NB4 (cell line): Measurements from ENCODE around the gene PFN1.

Experiments used
- DNase-seq: peaks from one replicate; pipeline ENCODE4 v3.0.0; 2010; ENCODE audit warnings: low read depth
- H3K4me3 ChIP-seq: one replicate; pipeline ENCODE4 v1.5.1; 2011; ENCODE audit warnings: mild to moderate bottlenecking, low read depth, low read length, moderate library complexity
- MYC ChIP-seq: IDR thresholded peaks from 2 replicates; pipeline ENCODE4 v1.6.1; 2011; ENCODE audit warnings: low read depth, low read length
- POLR2A ChIP-seq: IDR thresholded peaks from 2 replicates; pipeline ENCODE4 v1.6.1; 2011; ENCODE audit warnings: mild to moderate bottlenecking; ENCODE audit not compliant: insufficient read length; ENCODE audit errors: extremely low read depth
- TF ChIP-seq, protein P1 (sequence below): IDR thresholded peaks from 2 replicates; pipeline ENCODE4 v1.6.1; 2011; ENCODE audit warnings: low read depth, low read length
- TF ChIP-seq, protein P2 (sequence below): IDR thresholded peaks from one replicate; pipeline ENCODE4 v1.5.1; 2012; ENCODE audit warnings: low read depth, low read length

The PFN1 gene

DNA sequence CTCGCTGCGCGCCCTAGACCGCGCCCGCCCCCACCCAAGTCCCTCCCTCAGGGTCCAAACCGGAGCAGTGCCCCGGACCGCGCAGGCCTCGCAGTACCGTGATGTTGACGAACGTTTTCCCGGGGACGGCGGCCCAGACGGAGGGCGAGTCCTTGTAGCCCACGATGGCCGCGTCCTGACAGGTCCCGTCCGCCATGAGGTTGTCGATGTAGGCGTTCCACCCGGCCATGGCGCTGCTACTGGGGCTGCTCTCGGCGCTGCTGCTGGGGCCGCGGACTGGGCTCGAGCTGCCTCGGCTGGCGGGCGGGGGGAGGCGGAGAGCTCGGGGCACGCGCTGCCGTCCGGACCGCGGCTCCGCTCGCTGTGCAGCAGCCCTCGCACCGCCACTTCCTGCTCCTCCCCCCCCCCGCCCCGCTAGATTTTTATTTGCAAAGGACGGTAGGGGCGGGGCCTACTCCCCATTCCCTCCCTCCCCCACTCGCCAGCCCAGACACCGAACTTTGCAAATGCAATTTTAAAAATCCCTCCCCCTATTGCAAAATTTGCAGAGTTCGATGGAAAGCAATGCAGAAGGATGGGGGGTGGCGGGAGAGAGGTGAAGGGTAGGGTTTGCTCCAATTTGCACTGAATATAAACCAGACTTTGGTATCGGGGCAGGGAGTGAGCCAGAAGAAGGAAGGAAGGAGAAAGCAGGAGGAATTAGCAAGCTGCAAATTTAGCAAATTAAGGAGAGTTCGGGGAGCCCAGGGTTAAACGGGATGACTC is at the start of gene PFN1:
PFN1 (minus strand) TSS at position 365 of the 765 bp plus-strand sequence; CDS start at position 229, 136 bp downstream.
- peak; percentile 94 for DNase-seq
- H3K4me3 ChIP-seq: peak within 1 kb of the TSS; percentile 95
- TF ChIP-seq MYC (no peak; the same call in 1 of the 2 replicates), POLR2A (peak; percentile 54)
- TF ChIP-seq, protein P1, sequence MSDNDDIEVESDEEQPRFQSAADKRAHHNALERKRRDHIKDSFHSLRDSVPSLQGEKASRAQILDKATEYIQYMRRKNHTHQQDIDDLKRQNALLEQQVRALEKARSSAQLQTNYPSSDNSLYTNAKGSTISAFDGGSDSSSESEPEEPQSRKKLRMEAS: peak; percentile 26; the same call in 1 of the 2 replicates

DNA sequence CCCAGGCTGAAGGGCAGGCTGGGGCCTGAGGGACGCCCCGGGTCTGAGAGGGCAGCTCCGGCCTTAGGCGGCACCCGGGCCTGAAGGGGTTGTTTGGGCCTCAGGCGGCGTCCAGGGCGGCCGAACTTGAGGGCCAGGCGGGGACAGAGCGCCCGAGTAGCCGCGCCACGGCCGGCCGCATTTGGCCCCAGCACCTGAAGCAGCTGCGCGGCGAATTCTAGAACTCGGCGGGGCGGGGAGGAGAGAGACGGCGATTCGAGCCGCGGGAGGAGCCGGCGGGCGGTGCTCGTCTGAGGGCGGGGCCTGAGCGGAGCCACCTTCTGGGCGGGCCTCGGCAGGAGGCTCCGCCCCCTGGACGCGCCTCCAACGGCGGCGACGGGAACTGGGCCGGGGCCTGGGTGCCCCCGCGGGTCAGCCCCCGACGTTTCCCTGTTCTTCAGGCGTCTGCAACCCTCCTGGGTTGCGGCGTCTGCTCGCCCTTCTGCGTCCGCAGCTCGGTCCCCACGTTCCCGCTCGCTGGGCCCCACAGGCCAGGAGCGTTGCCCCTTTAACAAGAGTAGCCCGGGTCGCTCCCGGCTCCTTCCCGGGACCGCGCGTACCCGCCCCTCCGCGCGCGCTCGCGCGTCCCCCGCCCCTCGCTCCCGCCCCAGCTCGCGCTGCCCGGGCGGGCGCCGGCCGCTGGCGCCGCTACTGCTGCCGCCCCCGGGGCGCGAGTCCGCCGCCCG is 49.1 kb upstream of the PFN1 start, which contains the start of the genes INCA1 and KIF1C:
INCA1 (minus strand) TSS at position 221 of the 725 bp plus-strand sequence. CDS start 3,085 bp downstream, outside the sequence.
KIF1C (plus strand) TSS at position 649 of the 725 bp plus-strand sequence. CDS start 2,297 bp downstream, outside the sequence.
- peak; percentile 86 for DNase-seq
- H3K4me3 ChIP-seq: peak within 1 kb of the TSS; percentile 58
- peak; percentile 16 for TF ChIP-seq POLR2A
- TF ChIP-seq, protein P2, sequence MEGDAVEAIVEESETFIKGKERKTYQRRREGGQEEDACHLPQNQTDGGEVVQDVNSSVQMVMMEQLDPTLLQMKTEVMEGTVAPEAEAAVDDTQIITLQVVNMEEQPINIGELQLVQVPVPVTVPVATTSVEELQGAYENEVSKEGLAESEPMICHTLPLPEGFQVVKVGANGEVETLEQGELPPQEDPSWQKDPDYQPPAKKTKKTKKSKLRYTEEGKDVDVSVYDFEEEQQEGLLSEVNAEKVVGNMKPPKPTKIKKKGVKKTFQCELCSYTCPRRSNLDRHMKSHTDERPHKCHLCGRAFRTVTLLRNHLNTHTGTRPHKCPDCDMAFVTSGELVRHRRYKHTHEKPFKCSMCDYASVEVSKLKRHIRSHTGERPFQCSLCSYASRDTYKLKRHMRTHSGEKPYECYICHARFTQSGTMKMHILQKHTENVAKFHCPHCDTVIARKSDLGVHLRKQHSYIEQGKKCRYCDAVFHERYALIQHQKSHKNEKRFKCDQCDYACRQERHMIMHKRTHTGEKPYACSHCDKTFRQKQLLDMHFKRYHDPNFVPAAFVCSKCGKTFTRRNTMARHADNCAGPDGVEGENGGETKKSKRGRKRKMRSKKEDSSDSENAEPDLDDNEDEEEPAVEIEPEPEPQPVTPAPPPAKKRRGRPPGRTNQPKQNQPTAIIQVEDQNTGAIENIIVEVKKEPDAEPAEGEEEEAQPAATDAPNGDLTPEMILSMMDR: no peak

DNA sequence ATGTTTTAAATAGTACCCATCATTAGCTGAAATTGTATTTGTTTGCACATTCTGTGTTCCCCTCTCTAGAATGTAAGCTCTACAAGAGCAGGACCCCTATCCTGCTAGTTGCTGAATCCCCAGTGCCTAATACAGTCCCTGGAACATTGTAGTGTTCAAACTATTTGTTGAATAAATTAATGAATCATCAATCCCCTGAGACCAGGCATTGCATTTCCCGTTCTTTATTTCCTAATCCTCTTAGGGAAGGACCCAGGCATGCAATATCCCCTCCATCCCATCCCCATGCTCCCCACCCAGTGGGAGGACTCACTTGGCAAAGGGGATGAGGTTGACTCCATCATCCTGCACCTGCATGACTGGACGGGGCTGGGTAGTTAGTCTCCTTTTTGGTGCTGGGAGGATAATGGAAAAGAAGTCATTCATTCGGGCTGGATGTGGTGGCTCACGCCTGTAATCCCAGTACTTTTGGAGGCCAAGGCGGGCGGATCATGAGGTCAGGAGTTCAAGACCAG is 45.8 kb upstream of the PFN1 start:
- no peak for DNase-seq
- TF ChIP-seq POLR2A (no peak), MYC (no peak)
- TF ChIP-seq, protein P1: no peak
- TF ChIP-seq, protein P2: no peak
- no peak overlapping the region for H3K4me3 ChIP-seq

DNA sequence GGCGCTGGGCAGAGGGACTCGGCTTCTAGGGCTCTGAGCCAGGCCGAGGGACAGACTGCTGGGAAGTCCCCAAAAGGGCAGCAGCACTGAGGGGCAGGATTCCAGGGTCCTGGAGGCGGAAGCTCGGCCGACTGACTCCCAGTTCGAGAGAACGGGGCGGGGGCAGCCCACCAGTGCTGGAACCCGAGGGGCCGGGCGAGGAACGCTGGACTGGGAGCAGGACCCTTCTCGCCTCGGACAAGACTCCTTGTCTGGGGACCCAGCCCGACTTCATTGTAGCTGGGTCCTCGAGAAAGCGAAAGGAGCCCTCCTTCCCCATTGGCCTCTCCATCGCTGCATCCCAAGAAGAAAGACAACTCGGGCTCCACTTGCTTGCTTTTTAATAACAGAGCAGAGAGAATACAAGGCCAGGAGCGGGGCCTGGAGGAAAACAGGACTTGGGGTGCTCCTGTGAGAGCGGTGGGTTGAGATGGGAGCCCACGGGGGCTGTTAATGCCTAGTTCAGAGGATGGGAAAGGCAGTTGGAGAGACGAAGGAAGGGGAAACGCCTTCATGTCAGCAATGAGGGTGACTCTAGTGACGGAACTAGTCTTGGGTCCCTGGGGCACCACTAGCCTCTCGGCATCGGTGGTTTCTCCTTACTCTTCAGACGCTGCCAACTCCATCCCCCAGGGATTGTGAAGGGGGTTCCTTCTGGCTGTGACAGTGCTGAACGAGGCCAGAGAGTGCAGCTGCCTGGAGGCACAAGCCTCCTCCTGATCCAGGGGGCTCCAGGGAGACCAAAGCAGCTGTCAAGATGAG is 39.6 kb upstream of the PFN1 start:
- DNase-seq: peak; percentile 75
- TF ChIP-seq, protein P2: no peak
- no peak for TF ChIP-seq MYC
- TF ChIP-seq, protein P1: no peak
- TF ChIP-seq POLR2A: no peak
- H3K4me3 ChIP-seq: peak overlapping the region; percentile 65

DNA sequence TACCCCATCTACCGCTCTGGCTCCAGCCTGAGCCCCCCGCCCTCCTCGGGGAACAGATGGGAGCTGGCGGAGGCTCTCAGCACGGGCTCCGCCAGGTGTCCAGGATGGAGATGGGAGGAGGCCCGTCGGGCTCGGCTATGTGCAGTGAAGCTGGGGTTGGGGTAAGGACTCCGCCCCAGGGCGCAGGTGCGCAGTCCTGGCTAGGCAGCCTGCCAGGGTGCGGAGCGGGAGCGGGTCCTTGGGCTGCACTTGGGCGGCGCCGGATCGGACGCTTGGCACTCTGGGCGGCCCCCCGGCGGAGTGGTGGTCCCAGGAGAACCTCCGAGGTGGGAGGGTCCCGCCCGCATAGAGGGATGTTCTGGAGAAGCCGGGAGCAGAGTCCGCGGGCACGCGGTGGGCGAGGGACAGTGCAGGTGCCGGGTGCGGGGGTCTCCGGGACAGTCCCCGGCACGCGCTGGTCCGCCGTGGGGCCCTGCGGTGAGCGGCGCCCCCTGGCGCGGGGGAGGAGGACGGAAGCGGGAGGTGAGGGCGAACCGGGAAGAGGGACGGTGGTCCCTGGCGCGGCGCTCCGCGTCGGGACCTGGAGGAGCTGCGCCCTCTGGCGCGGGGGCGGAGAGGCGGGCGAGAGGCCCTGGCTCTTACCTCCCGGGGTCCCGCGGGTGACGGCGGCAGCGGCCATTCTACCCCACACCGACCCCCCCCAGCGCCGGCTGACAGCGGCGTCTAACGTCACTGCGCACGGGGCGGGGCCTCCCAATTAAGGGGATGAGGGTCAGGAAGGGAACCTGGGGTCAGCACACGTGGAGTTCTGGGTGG is 38.8 kb upstream of the PFN1 start, which contains the start of gene CAMTA2:
CAMTA2 (minus strand) TSS at position 725 of the 816 bp plus-strand sequence. CDS start 1,453 bp downstream, outside the sequence.
- peak; percentile 82 for DNase-seq
- peak; percentile 35 for TF ChIP-seq POLR2A
- TF ChIP-seq MYC: peak; percentile 63; the same call in 1 of the 2 replicates
- TF ChIP-seq, protein P1: peak; percentile 79
- TF ChIP-seq, protein P2: peak; percentile 42
- peak within 1 kb of the TSS; percentile 65 for H3K4me3 ChIP-seq
